Stimulated activated CD4-positive, alpha-beta T cell treated with anti-CD3 and anti-CD28 coated beads, Interleukin-1b, Interleukin-23, amount 100 ng/mL, for 1 hour (primary cell): ENCODE data around the gene GSDME.

Source experiments
- DNase-seq, 2 donors: peaks; one replicate each; pipeline ENCODE4 v3.0.0-alpha.2; 2020; ENCODE audit warnings: low read depth in 2 of 2

The GSDME gene

DNA sequence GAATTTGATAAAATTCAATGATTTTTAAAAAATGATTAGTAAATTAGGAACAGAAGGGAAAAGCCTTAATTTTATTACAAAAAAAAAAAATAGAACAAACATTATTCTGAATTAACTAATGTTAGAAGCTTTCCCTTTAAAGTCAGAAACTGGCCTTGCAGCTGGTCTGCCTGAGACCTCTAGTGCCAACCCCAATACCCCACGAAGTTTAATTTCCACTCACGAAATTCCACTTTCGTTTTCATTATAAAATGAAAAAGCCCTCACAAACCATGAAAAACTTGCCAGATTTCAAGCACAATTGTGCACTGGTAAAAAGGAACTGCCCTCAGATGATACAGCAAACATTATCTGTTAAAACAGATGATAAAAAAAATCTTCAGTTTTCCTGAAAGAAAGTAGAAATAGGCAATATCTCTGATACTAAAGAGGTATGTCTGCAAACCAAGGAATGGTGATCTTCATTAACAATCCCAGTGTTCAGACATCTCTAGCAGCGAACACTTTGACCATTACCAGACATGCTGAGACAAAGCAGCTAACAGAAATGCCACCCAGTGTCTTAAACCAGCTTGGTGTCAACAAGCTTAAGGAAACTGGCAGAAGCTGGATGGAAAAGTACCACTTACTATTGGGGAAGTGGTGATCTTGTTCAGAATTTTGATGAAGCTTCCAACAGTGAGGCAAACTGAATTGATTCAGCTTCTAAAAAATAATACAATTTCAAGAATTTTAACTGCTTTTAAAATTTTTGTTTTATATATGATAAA is 103.8 kb downstream of the GSDME start:
- DNase-seq: no peak

DNA sequence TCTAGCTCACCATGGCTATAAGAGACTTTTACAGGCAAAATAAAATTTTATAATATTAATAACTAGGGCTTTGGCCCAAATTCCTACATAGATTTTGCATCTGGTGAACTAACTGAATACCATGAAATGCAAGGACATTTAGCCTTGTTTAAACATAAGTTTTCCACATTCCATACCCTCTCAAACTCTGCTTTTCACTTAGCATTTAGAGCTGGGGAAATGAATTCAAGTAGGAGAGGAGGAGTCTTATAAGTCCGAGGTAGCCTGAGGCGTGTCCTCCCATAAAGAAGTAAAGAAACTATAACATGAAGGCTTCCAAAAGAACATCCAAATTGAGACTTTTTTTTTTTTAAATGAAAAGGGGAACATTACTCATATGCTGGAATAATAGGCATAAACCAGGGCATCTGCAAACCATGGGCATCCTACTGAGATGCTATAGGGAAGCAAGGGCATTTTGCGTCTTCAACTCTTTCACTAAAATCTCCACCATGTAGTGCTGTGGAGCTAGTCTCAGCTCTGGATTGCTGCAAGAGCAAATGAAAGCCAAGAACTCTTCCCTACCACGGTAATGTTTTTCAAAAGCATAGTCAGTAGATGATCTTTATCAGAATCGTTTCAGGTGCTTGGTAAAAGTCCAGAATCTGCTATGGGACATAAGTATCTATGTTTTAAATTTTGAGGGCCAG is 104.9 kb downstream of the GSDME start:
- DNase-seq: no peak
